ENCODE measurements around the gene DDA1.

The DDA1 gene

DNA sequence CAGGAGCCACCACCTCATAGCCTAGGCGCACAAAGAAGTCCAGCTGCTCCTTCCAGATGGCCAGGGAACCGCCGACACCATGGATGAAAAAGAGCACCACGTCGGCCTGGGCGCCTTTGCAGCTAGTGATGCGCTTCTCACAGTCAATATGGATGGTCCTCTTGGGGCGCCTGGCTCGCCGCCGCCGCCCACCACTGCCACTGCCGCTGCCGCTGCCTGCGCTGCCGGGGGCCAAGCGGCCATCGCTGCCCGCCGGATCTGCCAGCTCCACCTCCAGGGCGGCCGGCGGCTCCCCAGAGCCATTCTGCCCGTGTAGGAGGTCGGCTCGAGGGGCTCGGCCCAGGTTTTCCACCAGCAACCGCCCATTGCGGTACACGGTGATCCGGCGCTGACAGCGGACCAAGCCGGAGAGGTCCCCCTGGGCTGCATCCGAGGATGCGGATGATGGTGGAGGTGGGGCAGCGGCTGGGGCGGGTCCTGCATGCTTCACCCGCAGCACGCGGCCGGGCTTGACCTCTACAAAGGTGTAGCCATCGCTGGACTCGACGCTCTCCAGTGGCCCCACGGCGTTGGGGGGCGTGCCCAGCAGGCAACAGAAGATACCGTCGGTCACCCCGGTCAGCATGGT is 8.3 kb upstream of the DDA1 start:
- Mint-ChIP-seq H3K4me3 (peak overlapping the region; percentile 35), H3K27me3 (no peaks in the 10 kb centered on the region), H3K36me3 (no peaks in the 10 kb centered on the region), H3K4me1 (peaks cover 27% of the 10 kb centered on the region), H3K9me3 (no peaks in the 10 kb centered on the region), H3K27ac (no peak overlapping the region)
- no peak for ATAC-seq

DNA sequence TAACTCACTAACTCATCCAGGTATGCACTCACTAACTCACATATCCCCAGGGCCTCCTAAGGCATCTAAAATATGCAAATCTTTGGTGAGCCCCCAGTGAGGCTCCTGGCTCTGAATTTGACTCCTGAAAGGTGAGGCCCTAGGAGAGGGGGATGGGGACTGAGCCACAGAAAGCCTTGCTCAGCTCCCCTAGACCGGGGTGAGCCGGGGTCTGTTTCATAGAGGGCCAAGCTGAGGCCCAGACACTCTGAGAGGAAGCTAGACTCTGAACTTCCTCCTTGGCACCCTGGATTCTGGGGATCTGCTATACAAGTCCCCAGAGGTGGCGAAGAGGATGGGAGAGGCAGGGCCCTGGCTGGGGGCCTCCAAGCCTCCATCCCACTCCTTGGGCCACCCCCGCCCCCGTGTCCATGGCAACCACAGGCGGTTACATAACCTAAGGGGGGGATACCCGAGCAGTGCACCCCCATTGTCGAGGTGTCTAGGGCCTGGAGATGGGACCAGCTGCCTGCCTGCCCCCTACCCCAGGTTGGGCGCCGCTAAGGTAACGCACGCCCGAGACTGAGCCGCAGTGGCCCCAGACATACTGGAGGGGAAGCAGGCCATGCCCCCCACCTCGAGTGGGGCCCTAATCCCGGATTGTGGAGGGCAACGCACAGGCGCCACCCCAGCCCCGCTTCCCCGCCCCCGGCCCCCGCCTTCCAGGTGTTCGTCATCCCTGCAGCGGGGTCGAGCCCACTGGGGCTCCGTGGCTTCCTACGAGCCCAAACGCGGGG is 6.8 kb upstream of the DDA1 start:
- H3K9me3 Mint-ChIP-seq, result no peaks in the 10 kb centered on the region
- H3K36me3 Mint-ChIP-seq, result no peaks in the 10 kb centered on the region
- peaks cover 33% of the 10 kb centered on the region for H3K4me1 Mint-ChIP-seq
- H3K27ac Mint-ChIP-seq, result peak overlapping the region; percentile 63
- peak overlapping the region; percentile 75 for H3K4me3 Mint-ChIP-seq
- ATAC-seq, result no peak
- H3K27me3 Mint-ChIP-seq, result no peaks in the 10 kb centered on the region

DNA sequence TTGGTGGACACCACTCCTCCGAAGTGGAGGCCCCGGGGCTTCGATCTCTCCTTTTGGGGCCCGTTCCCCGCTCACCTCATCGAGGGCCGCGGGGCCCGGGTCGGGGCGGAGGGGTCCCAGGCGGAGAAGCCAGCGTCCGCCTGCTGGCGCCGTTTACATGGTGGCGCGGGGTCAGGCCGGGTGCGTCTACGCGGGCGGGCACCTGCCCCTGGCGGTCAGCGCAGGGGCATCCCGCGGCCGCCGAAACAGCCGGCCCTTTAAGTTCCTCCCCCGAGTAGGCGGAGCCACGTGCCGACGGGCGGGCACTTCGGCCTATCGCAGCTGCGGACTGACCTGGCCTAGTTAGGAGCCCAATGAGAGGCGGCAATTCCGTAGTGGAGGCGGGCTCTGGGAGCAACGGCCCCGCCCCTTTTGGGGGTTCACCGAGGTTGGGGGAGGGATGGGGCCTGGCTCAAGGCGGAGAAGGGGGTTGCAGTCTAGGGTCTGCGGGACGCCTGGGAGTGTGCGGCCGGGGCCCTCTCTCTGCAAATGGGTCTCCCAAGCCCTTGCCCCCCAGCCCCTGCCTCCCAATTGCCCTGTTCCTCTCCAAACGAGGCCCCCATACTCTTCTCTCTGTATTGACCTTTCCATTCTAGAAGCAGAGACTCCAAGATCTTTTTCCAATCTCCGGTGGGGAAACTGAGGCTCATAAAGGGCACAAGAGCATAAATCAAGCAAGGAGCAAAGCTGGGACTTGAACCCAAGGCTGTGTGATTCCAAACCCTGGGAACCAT is 6.0 kb upstream of the DDA1 start, which contains the start of gene ABHD8:
ABHD8 (minus strand) TSS at position 259 of the 773 bp plus-strand sequence. CDS start 1,809 bp downstream, outside the sequence.
- H3K27ac Mint-ChIP-seq, result peak within 1 kb of the TSS; percentile 63
- peak within 1 kb of the TSS; percentile 75 for H3K4me3 Mint-ChIP-seq
- no peaks in the 10 kb centered on the region for H3K36me3 Mint-ChIP-seq
- no peaks in the 10 kb centered on the region for H3K27me3 Mint-ChIP-seq
- peaks cover 39% of the 10 kb centered on the region for H3K4me1 Mint-ChIP-seq
- no peaks in the 10 kb centered on the region for H3K9me3 Mint-ChIP-seq
- ATAC-seq, result peak; percentile 81

DNA sequence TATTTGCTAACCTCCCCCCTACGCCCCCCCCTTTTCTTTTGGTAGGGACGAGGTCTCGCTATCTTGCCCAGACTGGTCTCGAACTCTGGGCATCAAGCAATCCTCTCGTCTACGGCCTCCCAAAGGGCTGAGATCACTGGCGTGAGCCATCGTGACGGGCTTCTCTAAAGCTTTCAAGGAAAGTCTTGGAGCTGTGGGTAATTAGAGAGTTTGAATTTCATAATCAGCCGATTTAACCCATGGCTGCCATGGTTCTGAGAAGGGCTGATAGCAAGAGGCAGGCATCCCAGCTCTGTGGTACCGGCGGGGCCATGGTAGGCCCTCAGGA is 5.5 kb upstream of the DDA1 start:
- Mint-ChIP-seq H3K4me1 (peaks cover 41% of the 10 kb centered on the region), H3K27ac (peak overlapping the region; percentile 63), H3K36me3 (no peaks in the 10 kb centered on the region), H3K4me3 (peak overlapping the region; percentile 75), H3K27me3 (no peaks in the 10 kb centered on the region), H3K9me3 (no peaks in the 10 kb centered on the region)
- no peak for ATAC-seq

DNA sequence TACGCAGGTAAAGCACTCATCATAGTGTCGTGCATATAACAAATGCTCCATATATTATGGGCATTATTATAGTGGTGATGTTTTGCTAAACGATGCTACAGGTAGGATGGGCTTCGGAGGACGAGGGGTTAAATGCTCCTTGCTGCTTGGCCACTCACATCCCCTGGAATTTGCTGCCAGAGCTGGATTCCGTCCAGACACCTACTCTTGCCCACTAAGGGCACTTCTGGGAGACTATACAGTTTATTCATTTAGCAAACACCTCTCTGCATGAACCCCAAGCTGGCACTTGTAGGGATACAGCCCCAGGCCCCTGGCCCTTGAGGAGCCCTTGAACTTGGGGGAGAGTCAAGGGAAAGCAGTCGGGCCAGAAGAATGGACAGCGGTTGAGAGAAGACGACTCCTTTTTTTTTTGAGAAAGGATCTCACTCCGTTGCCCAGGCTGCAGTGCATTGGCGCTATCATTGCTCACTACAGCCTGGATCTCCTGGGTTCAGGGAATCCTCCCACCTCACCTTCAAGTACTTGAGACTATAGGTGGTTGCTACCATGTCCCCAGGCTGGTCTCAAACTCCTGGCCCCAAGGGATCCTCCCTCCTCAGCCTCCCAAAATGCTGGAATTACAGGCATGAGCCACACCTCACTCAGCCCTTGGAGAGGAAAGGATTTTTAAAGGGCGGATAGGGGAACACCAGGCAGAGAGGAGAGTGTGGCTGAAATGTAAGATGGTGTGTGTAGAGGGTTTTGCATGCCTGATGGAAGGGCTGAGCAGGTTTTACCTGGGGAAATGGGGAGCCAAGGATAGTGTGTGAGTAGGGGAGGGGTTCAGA is 4.8 kb upstream of the DDA1 start:
- H3K27ac Mint-ChIP-seq, result peak overlapping the region; percentile 89
- ATAC-seq, result no peak
- H3K4me3 Mint-ChIP-seq, result peak overlapping the region; percentile 90
- peaks cover 47% of the 10 kb centered on the region for H3K4me1 Mint-ChIP-seq
- no peaks in the 10 kb centered on the region for H3K9me3 Mint-ChIP-seq
- no peaks in the 10 kb centered on the region for H3K27me3 Mint-ChIP-seq
- no peaks in the 10 kb centered on the region for H3K36me3 Mint-ChIP-seq

DNA sequence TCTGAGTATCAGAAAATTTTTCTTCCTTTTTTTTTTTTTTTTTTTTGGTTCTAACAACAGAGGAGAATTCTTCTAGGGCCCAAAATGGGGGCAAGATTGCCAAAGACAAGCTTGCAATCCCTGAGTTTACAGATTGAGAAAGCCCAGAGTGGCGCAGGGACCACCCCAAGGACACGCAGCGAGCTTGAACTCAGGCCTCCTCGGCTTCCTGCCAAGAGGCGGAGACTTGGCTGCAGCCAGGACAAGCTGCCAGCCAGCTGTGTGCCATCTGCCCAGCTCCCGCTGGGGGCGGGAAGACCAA is 4.2 kb upstream of the DDA1 start:
- no peaks in the 10 kb centered on the region for H3K36me3 Mint-ChIP-seq
- no peak for ATAC-seq
- H3K9me3 Mint-ChIP-seq, result no peaks in the 10 kb centered on the region
- peak overlapping the region; percentile 89 for H3K27ac Mint-ChIP-seq
- no peaks in the 10 kb centered on the region for H3K27me3 Mint-ChIP-seq
- peaks cover 51% of the 10 kb centered on the region for H3K4me1 Mint-ChIP-seq
- peak overlapping the region; percentile 90 for H3K4me3 Mint-ChIP-seq

DNA sequence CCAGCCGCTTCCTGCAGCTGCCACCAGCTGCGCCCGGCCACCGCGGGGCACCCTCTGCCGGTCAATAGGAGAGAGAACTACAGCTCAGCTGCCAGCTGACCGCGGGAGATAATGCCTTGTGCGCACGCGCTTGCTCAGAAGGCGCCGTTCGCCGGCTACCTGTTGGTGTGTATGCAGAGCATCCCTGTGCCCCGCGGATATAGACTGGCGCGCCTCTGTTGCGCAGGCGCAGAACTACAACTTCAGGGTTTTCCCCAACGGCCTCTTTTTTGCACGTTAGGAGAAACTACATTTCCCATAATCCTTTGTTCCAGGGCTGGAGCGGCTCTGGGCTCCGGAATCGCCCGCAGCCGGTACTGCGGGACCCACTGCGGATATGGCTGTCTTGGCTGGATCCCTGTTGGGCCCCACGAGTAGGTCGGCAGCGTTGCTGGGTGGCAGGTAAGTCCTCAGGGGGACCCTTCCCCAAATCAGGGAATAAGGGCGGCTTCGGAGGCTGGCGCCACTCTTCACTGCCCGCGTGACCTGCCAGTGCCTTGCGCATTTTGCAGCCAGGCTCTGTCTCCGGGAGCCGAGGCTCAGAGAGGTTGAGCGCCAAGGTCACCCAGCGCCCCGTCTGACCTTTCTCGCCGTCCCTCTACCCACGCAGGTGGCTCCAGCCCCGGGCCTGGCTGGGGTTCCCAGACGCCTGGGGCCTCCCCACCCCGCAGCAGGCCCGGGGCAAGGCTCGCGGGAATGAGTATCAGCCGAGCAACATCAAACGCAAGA is 3.7 kb upstream of the DDA1 start, which contains the start of gene MRPL34:
MRPL34 (plus strand) TSS at position 356 of the 768 bp plus-strand sequence; CDS start at position 377, 21 bp downstream.
- Mint-ChIP-seq H3K27ac (peak within 1 kb of the TSS; percentile 89), H3K4me1 (peaks cover 56% of the 10 kb centered on the region), H3K9me3 (no peaks in the 10 kb centered on the region), H3K27me3 (no peaks in the 10 kb centered on the region), H3K4me3 (peak within 1 kb of the TSS; percentile 90), H3K36me3 (no peaks in the 10 kb centered on the region)
- peak; percentile 91 for ATAC-seq

DNA sequence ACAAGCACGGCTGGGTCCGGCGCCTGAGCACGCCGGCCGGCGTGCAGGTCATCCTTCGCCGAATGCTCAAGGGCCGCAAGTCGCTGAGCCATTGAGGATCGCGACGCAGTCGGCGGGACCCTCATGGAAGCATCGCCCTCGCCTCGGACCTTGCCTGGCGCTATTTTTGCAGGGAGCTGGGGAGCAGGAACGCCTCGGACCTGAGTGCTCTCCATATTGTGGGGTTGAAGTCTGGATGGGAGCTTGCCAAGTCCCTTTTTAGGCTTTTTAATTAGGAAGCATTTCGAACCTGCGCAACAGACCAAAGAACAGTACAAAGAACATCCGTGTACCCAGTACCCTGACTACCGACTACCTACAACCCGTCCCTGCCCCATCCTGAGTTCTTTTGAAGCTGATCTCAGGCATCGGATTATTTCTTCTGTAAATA is 3.1 kb upstream of the DDA1 start:
- ATAC-seq, result no peak
- Mint-ChIP-seq H3K27me3 (no peaks in the 10 kb centered on the region), H3K27ac (peak overlapping the region; percentile 89), H3K9me3 (no peaks in the 10 kb centered on the region), H3K36me3 (peaks cover 1% of the 10 kb centered on the region), H3K4me3 (peak overlapping the region; percentile 90), H3K4me1 (peaks cover 62% of the 10 kb centered on the region)

DNA sequence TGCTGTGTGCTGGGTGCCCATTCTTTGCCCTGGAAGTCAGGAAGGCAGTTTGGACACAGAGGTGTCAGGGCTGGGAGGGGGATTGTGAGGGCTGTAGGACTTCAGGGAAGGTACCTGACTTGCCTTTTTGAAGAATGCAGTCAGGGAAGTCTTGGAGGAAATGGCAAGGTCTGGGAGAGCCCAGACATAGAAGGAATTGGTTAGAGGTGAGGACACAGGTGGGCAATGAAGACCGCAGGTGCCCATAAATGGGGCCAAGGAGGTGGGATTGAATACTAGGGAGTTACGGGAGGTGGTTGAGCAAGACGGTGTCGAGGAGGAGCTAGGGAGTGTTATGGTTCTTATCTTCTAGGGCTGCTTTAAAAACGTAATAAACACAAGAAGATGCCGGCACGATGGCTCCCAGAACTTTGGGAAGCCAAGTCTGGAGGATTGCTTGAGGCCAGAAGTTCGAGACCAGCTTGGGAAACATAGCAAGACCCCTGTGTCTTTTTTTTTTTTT is 1.4 kb upstream of the DDA1 start:
- Mint-ChIP-seq H3K36me3 (peaks cover 12% of the 10 kb centered on the region), H3K27ac (no peak overlapping the region), H3K9me3 (no peaks in the 10 kb centered on the region), H3K27me3 (no peaks in the 10 kb centered on the region), H3K4me1 (peaks cover 66% of the 10 kb centered on the region), H3K4me3 (peak overlapping the region; percentile 22)
- no peak for ATAC-seq

DNA sequence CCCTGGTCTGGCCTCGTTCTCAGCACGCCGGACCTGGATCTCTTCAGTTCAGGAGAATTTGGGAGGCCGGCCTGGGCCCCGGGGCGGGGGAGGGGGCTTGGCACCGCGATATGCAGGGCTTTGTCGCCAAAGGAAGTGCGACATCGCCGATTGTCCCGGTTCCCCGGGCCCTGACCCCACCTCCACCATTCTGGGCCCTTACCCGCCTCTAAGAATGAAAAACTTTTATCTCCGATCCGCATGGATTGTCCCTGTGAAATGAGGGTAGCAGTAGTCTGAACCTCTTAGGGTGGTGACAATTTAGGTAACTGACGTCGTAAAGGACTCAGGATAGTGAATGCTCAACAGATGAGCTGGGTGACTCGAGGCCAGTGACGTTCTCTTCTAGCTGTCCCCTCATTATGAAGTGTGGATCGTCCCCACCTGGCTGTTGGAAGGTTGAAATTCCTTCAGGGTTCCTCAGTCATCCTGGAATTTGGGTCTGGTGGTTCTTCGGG is 650 bp downstream of the DDA1 start:
- Mint-ChIP-seq H3K9me3 (no peaks in the 10 kb centered on the region), H3K36me3 (peaks cover 27% of the 10 kb centered on the region), H3K4me3 (peak overlapping the region; percentile 90), H3K4me1 (peaks cover 50% of the 10 kb centered on the region), H3K27me3 (no peaks in the 10 kb centered on the region), H3K27ac (peak overlapping the region; percentile 86)
- ATAC-seq, result no peak

DNA sequence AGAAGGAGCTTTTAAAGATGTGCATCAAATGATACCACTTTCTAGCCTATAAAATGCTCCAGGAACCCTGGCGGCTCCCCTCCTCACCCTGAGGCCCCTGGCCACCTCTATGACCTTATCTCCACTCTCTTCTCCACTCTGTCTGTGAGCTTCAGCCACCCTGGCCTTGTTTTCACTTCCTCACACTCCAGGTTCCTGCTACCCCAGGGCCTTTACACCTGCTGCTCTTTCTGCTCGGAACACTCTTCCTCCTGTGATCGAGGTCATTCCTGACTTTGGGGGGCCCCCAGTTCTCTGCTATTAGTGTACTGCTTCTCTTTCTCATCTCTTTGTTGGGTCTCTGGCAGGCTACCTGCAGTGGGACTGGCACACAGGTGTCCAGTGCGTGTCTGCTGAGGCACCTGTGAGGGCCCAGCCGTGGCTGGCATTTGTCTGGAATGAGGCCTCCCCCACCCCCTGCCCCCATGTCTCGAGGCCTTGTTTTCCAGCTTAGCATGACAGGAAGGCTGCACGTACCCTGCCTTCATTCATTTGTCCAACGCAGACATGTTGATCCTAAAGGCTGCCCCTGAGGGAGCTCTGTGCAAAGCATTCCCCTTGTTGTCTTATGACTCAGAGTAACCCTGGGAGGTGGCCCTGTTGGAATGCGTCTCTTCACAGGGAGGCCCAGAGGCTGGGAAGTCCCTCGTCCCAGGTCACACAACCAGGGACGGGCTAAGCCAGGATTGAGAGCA is 2.3 kb downstream of the DDA1 start:
- Mint-ChIP-seq H3K4me1 (peaks cover 53% of the 10 kb centered on the region), H3K9me3 (no peaks in the 10 kb centered on the region), H3K27ac (peak overlapping the region; percentile 39), H3K36me3 (peaks cover 40% of the 10 kb centered on the region), H3K27me3 (no peaks in the 10 kb centered on the region), H3K4me3 (peak overlapping the region; percentile 57)
- ATAC-seq, result no peak

DNA sequence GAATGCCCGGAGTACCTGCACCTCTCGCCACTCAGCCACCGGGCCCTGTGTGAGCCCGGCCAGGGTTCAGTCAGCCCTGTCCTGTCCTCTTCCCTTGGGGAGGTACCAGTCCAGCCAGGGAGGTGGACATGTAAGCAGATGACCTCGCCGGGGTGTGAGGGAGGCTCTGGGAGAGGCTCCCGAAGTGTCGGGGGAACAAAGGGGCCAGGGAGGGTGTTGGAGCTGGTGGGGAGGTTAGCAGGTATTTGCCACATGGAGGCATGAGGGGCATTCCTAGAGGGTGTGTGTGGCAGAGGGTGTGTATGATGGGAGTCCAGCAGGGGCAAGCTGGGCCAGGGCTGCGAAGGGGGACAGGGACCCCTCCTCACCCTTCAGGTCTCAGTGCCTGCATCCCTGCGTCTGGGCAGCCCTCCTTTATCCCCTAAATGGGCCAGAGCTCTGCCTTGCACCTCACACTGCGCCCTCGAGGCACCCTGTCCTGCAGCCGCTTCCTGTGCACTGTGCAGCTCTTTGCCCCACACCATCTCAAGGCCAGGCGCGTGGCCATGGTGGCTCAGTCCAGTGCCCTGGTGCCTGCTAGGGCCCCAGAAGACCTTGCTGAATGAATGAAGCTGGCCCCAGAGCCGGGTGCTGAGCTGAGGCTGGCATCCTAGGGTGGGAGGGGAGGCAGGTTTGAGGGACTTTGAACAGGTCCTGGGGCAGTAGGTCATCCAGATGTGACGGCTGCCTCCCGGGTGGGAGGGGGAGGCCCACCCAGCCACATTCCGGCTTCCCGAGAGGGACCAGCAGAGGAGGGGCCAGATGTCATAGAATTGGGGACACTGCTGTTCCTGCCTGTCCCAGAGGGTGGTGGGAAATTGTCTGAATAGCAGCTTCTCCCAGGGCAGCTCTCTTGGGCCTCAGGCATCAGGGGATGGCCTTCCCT is 3.1 kb downstream of the DDA1 start:
- H3K36me3 Mint-ChIP-seq, result peaks cover 47% of the 10 kb centered on the region
- peaks cover 48% of the 10 kb centered on the region for H3K4me1 Mint-ChIP-seq

More for the DNA sequence above, 3.1 kb downstream of the DDA1 start:
- no peak overlapping the region for H3K27ac Mint-ChIP-seq
- H3K27me3 Mint-ChIP-seq, result no peaks in the 10 kb centered on the region
- H3K4me3 Mint-ChIP-seq, result no peak overlapping the region
- no peaks in the 10 kb centered on the region for H3K9me3 Mint-ChIP-seq
- ATAC-seq, result no peak
